ENCODE measurements around the gene REEP6.
"Not testable (repeated sequence)": the region's sequence is repeated elsewhere in the genome, so short reads cannot be mapped to it uniquely, and the experiment has no call there.

The REEP6 gene

DNA sequence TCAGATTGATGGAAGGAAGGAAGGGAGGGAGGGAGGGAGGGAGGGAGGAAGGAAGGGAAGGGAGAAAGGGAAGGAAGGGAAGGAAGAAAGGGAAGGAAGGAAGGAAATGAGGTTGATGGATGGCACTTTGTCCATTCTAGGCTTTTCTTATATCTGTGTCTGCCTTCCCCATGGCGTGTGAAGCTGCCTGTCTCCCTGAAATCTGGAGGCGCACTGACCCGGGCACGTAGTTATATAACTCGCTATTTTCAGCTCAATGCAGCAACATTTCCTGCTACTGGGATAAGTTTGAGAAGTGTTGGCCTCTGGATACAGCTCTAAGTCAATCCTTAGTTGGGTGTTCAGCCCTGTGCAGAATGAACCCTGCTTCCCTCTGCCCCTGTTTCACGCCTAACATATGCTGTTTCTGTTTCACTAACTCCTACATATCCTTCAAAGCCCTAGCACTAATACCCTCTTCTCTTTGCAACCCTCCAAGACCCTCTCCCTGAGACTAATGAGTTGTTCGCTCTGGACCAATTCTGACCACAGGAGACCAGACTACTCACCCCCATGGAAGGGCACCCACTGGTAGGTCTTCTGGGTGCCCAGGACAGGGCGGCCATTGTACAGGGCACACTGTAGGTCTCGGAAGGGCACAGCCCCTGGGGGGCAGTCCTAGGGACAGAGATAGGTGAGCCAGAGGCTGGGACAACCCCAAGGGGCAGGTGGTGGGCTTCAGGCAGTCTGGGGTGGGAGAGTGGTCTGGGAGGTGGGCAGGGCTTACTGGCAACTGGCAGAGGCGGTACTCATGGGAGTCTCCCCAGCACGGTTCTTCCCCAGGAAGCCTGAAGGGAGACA is 18.8 kb downstream of the REEP6 start:
- no peak for DNase-seq

DNA sequence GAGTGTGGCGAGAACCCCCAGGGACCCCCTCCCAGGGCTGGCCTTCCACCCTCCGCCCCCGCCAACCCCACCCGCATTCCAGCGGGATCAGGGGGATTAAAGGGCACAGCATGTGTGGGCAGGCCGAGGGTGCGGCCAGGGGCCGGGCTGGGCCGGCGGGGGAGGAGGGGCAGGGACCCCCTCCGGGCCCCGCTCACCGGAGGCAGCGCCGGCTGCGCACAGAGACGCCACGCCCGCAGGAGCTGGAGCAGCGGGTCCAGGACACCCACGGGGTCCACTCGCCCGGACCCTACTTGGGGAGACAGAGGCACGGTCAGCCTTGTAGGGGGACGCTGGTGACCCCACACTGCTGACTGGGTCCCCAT is 19.4 kb downstream of the REEP6 start:
- DNase-seq, result no peak

DNA sequence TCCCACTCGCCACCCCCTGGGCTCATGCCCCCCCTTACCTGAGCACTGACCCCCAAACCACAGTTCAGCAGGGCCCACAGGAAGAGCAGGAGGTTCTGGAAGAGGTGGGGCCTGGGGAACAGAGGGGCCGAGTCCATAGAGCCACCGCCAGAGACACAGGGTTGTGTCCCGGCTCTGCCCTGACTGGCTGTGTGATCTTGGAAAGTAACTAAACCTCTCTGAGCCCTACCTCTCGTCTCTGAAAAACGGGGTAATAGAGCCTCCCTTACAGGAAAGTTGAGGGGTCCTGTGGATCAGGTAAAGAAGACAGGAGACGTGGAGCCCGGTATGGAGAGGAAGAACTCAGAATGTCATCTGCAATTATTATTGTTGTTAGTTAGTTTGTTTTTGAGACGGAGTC is 19.8 kb downstream of the REEP6 start:
- DNase-seq, result no peak

DNA sequence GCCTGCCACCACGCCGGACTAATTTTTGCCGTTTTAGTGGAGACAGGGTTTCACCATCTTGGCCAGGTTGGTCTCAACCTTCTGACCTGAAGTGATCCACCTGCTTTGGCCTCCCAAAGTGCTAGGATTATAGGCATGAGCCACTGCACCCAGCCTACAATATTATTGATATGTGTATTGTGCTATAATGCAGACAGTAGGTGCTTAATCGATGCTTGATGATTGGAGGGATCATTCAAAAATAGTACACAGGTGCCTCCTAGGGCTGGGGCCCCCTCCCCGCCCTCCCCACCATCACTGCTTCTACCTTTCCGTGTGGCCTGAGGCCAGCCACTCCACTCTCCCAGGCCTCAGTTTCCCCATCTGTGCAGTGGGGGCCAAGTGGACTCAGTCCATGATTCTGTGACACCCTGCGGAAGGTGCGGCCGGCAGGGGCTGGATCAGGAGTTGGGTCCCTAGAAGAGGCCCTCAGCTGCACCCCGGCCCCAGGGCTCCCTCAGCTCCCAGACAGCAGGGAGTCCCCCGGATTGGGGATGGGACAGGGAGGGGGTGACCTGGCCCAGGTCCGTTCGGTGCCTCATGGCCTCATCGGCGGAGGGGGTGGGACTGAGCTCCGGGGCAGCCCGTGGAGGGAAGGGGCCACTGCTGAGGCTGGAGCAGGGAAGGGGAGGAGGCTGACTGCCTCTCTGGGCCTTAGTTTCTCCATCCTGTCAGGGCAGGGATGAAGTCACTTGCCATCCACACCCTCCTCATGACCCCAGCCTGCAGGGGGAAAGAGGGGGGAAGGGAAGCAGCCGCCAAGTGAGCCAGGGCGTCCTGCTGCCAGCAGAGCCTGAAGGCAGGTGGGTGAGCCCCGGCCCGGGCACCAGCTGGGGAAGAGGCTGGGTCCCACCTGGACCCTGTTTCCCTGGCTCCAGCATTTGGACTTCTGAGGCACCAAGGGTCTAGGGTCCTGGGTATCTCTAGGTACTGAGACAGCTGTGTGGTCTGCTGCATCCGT is 20.6 kb downstream of the REEP6 start:
- DNase-seq, result no peak

DNA sequence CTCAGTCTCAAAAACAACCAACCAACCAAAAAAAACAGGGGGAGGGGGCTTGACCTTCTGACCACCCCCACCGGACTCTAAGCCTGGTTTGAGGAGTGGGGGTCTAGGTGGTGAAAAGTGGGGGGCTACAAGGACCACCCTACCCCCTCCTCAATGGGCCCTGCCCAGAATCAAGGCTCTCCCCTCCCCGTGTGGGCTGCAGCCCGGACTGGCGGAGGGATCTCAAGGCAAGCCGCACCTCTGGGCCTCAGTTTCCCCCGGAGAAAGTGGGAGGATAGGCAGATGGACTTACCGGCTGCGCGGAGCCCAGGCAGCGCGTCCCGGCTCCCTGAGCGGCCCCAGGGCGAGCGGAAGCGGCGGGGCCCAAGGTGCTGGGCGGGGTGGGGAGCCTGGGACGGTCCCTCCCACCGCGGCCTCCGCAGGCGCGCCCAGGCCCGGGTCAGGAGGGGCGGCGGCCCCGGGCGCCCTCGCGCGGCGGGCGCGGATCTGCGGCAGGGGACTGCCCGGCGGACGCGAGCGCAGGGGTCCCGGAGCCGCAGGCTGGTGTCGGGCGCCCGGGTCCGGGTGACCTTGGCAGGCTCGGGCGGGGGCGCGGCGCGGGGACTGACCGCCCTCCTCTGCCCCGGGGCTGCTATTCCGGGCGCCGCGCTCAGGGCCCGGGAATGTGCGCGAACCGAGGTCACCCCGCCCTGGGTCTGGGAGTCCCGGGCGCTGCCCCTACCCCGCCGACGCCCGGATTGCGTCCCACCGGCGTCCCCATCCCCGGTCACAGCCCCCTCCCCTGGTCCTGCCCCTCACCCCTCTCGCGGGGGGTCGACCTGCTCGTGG is 21.9 kb downstream of the REEP6 start, which contains the start of gene ADAMTSL5:
Gene ADAMTSL5, minus strand, starts transcription at position 349 of the 828 bp plus-strand sequence. CDS start 2,076 bp downstream, outside the sequence.
- DNase-seq, result peak; percentile 66

DNA sequence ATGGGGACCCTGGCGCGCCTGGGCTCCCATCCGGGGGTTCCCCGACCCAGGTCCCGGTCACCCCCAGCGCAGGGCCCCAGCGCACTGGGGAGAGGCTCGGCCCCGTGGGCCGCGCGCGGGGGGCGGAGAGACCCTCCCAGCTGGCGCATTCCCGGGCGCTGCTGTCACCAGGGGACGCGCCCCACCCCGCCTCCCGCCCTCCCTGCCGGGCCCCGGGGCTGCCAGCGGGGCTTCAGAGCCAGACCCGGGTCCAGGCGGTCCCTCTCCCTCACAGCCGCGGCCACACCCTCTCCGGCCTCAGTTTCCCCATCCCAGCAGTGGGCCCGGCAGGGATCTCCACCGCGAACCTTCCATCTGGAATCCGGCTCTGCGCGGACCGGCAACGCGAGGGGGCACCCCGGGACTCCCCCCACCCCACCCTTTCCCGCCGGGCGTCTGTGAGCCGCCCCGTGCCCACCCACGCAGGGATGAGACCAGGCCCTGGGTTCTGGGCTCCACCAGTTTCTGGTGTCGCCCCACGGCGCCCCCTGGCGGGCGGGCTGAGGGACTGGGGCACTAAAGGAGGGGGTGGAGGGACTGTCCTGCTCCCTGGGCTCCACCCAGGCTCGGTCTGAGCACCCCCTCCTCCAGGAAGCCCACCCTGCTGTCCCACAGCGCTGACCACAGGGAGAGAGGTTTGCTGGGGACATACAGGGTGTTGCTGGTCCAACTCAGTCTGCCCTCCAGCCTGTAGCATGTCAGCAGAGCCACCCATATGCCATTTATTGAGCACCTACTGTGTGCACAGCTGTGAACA is 22.7 kb downstream of the REEP6 start:
- peak; percentile 70 for DNase-seq

DNA sequence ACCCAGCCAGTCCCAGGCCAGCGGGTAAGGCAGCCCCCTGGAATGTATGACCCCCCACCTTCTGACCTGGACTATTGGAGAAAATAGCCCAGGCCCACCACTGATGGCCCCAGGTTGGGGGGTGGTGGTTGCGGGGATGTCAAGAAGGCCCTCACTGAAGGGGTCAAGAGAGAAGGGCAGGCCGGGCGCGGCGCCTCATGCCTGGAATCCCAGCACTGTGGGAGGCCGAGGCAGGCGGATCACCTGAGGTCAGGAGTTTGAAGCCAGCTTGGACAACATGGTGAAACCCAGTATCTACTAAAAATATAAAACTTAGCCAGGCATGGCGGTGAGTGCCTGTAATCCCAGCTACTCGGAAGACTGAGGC is 23.3 kb downstream of the REEP6 start:
- no peak for DNase-seq

DNA sequence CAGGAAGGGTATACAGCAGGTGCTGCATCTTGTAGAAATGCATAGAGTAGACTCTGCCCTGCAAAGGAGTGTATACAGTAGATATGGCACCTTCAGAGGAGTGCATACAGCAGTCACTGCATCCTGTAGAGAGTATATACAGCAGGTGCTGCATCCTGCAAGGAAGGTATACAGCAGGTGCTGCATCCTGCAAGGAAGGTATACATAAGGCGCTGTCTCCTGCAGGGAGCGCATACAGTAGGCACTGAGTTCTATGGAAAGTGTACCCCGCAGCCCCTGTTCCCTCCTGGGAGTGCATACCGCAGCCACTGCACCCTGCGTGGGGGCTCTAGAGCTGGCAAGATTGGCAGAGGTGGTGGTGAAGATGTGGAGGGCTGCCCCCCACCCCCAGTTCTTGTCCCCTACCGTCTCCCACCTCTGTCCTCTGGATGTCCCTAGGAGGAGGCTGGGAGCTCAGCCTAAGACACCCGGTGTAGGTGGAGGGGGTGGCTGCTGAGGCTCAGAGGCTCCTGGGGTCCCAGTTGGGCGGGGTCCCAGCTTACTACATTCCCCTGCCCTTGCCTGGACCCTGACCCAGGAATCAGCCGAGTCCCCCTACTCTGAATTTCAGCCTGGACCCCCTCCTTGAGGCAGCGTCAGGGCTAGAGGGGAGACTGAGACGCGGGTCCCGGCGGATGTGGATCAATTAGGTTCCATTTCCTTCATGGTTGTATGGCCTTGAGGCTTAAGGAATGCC is 24.2 kb downstream of the REEP6 start:
- no peak for DNase-seq

DNA sequence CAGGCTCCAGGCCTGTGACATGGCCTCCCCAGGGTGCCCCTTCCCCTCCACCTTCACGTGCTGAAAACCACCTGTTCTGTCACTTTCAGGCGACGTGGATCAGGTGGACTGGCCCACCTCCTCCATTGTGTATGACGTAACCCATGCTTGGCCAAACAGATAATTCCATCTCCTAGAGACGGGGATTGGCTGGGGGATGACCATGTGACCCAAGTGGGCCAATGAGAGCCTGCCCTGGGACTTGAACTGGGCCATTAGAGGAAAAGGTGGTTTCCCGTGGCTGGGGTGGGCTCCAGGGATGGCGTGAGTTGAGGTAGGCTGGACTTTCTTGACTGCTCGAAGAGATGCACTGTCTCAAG is 25.4 kb downstream of the REEP6 start:
- DNase-seq, result no peak

DNA sequence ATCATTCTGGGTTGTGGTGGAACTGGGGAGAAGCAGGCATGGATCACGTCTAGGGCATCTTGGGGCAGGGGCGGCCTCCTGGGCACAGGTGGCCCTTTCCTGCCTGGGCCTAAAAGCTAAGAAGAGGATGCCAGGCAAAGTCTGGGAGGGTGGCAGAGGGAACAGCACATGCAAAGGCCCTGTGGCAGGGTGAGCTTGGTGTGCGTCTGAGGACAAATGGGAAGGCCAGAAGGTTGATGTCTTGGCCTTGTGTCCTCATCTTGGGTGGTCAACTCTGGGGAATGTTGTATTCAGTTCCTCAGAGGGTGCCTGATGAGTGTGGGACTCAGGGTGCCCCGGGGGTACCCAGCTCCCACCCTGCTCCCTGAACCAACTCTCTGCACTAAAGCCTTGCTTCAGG is 27.5 kb downstream of the REEP6 start:
- no peak for DNase-seq

DNA sequence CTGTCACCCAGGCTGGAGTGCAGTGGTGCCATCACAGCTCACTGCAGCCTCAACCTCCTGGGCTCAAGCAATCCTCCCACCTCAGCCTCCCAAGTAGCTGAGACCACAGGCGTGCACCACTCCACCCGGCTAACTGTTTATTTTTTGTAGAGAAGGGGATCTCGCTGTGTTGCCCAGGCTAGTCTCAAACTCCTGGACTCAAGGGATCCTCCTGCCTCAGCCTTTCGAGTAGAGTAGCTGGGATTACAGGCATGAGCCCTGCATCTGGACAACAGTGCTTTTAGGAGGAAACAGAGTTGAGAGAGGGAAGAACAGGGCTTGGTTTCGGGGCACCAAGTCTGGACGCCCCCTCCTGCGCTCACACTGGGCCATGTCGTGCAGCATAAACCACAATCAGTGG is 28.8 kb downstream of the REEP6 start:
- DNase-seq, result not testable (repeated sequence)

DNA sequence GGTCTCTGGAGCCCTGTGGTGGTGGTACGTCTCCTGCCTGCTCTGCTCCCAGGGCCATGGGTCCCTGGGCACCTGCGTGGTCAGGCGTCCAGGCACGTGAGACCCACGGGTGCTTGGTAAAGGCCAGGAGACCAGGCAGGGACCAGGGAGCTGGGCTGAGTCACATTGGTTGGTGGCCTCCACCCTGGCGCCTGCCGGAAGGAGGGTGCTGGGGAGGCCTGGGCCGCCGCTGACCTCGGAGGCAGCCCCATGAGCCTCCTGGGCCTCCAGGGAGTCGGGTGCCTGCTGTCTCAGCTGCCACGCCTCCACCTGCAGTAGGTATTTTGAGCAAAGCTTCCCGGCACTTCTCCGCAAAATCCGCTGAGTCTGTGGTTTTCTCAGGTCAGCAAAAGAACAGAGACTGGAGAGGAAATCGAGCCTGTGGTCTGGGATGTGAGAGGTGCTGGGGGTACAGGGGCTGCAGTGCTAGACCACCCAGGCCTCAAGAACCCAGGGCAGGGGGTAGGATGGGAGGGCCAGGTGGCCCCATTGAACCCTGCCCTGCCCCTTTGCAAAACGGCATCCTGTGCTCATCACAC is 29.3 kb downstream of the REEP6 start:
- DNase-seq, result no peak

DNA sequence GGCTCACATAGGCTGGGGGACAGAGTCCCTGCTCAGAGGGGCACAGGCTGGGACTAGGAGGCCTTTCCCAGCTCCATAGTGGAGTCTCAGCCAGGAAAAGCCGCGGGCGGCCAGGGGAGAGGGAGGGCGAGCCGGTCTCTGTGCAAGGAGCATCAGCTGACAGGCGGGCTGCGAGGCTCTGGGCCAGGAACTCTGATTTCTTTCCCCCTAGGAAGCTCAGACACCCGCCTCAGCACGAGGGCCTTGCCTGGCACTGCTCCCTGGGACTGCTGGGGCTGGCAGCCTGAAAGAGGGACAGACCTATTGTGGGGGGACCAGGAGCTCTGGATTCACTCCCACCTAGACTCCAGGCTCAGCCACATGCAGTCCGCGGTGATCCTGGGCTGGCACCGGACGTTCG is 30.7 kb downstream of the REEP6 start:
- DNase-seq, result no peak

DNA sequence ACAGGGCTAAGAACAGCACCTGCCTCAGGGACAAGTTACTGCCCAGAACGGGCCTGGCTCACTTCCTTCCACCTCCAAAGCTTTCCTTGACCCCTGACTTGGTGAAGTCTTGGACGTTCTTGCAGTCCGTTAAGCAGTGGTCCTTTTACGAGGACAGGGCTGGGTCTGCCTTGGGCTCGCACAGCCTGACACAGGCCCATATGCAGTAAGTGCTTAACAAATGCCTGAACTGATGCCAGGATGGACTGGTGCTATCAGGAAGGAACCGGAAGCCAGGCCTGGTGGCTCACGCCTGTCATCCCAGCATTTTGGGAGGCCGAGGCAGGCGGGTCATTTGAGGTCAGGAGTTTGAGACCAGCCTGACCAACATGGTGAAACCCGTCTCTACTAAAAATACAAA is 31.1 kb downstream of the REEP6 start:
- DNase-seq, result no peak

DNA sequence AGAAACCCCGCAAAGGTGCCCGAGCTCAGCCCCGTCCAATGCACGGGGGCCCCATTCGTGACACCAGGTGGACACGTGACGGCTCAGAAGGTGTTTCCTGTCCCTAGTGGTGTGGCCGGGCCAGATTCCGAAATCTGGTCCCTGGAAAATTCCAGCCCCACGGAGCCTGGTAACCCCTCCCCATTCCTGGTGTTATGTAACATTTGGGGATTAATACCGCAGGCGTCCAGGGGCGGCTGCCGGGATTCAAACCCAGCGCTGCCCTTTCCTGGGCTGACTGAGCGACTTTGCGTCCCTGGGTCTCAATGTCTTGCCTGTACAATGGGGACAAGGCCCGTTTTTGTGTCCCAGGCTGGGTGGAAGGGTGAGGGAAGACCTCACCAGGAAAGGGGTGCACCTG is 31.9 kb downstream of the REEP6 start:
- no peak for DNase-seq

DNA sequence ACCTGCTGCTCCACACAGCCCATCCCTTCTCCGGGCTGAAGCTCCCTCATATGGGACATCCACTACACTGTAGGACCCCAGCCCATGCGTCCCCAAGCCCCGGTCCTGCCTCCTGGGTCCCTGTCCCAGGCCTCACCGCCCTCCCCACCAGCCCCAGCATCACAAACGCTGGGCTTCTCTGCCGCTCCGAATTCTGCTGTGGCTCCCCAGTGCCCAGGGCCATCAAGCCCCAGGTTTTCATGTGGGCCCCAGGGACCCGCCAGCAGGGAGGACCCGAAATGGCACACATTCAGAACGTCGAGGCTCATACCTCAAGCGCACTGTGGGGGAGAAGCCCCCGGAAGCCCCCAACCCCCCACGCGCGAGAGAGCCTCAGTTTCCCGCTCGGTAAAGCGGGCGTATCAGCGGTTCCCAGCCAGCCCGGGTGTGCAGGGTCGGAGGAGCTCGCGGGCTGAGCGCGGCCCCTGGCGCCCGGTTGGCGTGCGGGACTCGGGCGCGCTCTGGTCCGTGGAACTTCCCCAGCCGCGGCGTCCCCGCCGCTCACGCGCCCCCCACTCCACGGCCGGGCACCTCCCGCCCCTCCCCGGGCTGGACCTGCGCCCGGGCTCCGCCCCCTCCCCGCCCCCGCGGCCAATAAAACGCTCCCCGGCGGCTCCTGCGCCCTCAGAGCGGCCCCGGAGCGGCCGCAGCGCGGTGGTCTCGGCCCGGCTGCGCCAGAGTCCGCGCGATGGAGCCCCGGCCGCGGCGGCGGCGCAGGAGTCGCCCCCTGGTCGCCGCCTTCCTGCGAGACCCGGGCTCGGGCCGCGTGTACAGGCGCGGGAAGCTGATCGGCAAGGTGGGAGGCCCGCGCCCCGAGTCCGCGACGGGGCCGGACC is 32.7 kb downstream of the REEP6 start, which contains the start of gene PLK5:
Gene PLK5, plus strand, starts transcription at position 666 of the 875 bp plus-strand sequence. CDS start 2,920 bp downstream, outside the sequence.
- DNase-seq, result no peak

DNA sequence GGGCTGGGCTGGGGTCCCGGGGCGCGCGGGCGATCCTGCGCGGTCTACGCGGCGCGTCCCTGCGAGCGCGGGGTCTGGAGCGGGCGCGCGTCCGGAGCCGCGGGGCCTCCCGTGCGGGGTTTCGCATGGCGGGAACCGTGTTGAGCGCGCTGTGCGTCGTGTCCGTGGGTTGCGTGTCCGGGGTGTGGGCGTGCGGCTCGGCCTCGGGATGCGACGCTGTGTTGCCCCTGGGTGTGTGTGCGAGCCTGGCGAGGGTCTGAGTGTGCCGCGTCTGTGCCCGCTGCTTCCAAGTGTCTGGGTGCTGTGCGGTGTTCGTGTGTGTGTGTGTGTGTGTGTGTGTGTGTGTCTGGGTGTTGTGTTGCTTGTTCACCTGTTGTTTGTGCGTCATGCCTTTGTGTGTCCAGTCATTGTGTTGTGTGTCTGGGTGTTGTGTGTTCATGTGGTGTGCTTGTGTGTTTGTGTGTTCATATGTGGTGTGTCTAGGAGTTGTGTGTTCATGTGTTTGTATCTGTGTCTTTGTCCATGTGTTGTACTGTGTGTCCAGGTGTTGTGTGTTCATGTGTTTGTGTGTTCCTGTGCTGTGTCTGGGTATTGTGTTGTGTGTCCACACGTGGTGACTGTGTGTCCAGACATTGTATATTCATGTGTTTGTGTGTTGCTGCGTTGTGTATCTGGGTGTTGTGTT is 33.4 kb downstream of the REEP6 start:
- no peak for DNase-seq

DNA sequence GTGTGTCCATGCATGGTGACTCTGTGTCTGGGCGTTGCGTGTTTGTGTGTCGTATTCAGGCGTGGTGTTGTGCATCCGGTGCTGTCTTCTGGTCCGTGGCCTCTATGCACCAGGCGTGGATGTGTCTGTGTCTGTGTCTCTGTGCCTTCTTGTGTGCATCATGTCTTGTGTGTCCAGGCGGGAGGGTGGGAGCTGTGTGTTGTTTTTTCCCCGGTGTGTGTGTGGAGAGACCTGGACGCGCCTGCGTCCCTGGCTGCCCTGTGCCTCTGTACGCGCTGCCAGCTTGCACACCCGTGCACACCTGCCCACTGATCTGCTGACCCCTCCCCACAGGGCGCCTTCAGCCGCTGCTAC is 34.0 kb downstream of the REEP6 start:
- DNase-seq, result no peak

DNA sequence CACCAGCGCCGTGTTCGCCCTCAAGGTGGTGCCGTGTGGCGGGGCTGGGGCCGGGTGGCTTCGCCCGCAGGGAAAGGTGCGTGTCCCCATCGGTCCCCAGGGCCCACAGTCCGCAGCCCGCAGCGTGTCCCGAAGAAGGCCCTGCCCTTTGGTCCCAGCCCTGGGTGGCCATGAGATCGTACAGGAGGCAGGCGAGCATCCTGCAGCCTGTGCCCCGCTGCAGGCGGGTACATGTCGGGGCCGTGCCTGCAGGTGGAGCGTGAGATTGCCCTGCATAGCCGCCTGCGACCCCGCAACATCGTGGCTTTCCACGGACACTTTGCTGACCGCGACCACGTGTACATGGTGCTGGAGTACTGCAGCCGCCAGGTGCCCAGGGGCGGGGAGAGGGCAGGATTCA is 34.4 kb downstream of the REEP6 start:
- no peak for DNase-seq
